C4-2B (cell line): ENCODE results near the gene QSOX1.

Source experiments
- H3K27ac ChIP-seq: fragments of 450-650 bp; 2 replicates; pipeline ENCODE4 v1.5.1; 2017
- ZFX ChIP-seq: fragments of 450-650 bp; IDR thresholded peaks from 2 replicates; pipeline ENCODE4 v1.6.1; 2017
- TF ChIP-seq, protein P1 (sequence below): fragments of 450-650 bp; conservative IDR thresholded peaks from 2 replicates; pipeline ENCODE4 v1.5.1; 2017; ENCODE audit warnings: mild to moderate bottlenecking

The QSOX1 gene

DNA sequence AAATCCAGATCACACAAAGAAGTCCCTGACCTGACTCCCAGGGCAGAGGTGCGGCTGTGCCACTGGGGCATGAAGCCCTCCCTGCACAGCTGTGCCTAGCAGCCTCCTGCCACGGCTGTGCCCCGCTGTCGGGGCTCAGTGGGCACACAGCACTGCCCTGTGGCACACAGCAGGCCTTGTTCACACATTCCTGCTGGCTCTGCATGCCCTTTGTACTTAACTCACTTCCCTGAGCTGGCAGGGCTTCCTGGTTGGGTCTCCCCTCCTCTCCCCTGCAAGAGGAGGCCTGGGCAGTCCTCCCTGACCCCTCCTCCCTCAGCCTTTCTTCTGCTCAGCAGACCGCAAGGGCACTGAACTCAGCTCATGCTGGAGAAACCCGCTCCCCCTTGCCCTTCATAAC lies 90.2 kb downstream of the QSOX1 start:
- H3K27ac ChIP-seq, result no peak overlapping the region
- TF ChIP-seq, protein P1, sequence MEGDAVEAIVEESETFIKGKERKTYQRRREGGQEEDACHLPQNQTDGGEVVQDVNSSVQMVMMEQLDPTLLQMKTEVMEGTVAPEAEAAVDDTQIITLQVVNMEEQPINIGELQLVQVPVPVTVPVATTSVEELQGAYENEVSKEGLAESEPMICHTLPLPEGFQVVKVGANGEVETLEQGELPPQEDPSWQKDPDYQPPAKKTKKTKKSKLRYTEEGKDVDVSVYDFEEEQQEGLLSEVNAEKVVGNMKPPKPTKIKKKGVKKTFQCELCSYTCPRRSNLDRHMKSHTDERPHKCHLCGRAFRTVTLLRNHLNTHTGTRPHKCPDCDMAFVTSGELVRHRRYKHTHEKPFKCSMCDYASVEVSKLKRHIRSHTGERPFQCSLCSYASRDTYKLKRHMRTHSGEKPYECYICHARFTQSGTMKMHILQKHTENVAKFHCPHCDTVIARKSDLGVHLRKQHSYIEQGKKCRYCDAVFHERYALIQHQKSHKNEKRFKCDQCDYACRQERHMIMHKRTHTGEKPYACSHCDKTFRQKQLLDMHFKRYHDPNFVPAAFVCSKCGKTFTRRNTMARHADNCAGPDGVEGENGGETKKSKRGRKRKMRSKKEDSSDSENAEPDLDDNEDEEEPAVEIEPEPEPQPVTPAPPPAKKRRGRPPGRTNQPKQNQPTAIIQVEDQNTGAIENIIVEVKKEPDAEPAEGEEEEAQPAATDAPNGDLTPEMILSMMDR, result no peak
- no peak for TF ChIP-seq ZFX

DNA sequence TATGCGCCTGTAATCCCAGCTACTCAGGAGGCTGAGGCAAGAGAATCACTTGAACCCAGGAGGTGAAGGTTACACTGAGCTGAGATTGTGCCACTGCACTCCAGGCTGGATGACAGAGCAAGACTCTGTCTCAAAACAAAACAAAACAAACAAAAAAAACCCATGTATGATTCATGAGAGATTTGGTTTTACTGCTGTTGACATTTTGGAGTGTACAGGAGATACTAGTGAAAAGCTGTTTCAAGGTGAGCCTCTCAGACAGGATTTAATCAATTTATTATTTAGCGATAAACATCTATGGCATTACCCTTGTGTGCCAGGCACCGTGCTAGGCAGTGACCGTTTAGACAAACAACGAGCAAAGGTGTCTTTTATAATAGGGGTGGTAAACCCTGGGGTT lies 91.9 kb downstream of the QSOX1 start:
- TF ChIP-seq, protein P1, result no peak
- TF ChIP-seq ZFX, result no peak
- H3K27ac ChIP-seq, result no peak overlapping the region

DNA sequence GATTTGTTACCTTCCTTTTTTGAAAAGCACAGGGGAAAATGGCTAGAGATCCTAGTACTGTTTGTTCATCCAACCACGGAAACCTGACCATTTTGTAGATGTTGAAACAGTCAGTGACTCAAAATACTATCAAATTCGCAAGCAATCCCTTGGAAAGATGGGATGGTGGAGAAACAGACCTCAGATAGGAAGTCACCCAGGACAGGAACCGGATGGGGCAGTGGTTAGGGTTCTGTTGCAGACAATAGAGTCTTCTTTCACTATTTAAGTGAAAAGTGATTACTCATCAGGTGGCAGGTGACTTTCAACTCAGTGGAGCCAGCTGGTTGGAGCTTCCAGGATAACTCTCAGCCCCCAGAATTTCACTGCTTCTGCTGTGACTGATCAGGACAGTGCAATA lies 92.4 kb downstream of the QSOX1 start:
- TF ChIP-seq, protein P1, result no peak
- no peak for TF ChIP-seq ZFX
- no peak overlapping the region for H3K27ac ChIP-seq

DNA sequence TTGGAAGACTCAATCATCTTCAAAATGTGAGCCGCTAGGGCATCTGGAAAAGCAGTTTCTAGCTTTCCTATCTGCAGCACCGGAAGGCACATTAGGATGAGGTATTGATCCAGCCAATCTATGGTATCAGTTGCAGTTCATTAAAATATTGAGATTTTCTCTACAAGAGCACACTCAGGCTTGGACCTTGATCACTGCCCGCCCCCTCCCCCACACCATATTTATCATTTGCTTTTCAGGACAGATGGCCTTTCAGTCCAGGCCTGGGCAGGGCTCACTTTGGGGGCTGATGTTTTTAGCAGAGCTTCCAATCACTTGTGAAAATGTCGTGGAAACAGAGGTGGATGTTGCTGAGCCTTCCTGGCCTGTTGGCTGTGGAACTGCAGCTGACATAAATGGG lies 92.9 kb downstream of the QSOX1 start:
- TF ChIP-seq, protein P1, result no peak
- TF ChIP-seq ZFX, result no peak
- H3K27ac ChIP-seq, result no peak overlapping the region

DNA sequence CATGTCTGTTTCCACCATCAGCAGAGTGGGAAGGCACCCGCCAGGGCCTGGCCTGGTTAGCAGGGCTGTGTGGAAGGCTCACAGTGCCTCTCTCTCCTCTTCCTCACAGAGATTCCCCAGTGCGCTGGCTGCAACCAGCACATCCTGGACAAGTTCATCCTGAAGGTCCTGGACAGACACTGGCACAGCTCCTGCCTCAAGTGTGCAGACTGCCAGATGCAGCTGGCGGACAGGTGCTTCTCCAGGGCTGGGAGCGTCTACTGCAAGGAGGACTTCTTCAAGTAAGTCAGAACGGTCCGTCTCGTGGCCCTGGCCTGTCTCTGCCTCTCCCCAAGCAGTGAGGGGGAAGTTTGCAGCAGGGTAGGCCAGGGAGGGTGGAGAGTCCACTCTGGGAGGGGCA lies 93.5 kb downstream of the QSOX1 start:
- no peak overlapping the region for H3K27ac ChIP-seq
- TF ChIP-seq, protein P1, result no peak
- no peak for TF ChIP-seq ZFX

DNA sequence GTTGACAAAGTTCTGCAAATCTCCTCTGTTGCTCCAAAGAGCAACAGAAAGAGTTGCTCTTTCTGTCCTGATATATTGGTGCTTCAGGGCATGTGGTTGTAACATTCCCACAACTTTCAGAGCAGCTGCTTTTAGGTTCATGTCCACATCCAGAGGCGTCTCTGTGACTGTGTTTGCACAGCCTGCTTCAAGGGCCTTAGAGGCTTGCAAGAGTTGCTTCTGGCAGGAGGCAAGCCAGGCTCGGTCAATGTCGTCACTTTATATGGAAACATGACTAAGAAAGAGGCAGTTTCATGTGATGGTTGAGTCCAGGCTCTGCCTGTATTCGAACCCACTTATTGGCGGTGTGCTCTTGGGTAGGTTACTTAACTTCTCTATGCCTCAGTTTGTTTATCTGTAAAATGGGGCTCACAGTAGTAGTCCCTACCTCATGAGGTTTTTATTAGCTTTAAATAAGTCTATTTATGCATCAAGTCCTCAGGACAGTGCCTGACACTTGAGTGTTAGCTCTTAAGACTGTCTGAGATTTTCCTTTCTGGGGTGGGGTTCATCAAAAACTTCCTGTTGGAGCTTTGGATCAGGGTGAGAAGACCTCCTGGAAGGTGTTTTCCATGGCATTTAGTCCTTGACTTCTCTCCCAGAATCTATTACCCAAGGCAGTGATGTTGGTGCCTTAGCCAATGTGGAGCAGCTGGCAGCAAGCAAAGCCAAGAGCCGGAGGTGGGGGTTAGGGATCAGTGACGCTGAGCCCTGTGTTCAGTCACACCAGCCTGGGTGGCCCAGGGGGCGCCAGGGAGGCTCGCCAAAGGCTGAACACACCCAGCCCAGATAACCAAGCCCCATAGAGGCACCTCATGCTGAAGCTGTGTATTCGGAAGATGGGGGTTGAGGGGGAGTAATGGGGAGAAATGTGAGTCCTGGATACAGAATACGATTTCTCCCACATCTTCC lies 94.3 kb downstream of the QSOX1 start:
- no peak for TF ChIP-seq ZFX
- TF ChIP-seq, protein P1, result no peak
- no peak overlapping the region for H3K27ac ChIP-seq

DNA sequence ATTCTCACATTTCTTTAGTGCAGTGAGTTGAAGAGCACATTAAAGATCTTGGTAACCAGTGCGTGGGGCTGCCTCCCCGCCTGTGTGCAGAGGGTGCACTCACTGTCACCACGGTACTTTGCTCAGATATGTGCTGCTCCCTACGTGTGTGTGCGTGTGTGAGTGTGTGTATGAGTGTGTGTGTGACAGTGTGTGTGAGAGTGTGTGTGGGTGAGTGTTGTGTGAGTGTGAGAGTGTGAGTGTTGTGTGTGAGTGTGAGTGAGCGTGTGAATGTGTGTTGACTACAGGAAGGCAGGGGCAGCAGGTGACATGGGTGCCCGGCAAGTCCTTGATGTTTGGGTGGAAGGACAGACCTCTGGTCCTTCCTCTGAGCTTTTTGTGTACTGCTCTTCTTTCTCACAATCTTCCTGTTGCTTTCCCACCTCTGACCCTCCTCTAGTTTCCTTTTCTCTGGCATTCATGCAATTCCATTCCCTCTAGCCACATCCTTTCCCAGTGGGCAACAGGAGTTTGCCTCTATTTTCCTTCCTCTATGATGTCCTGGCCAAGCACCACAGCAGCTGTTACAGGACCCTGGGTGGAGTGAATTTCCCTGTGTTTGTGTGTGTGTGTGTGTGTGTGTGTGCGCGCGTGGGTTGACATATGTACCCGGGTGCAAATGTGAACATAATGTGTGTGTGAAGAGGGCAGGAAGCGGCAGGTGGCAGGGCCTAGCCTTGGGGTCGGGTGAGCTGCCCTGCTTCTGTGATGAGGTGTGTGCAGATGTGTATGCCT lies 95.2 kb downstream of the QSOX1 start:
- no peak overlapping the region for H3K27ac ChIP-seq
- TF ChIP-seq ZFX, result no peak
- TF ChIP-seq, protein P1, result no peak
